A549 (cell line): ENCODE data around the gene ZNF185.

ENCODE experiments used
- EP300 ChIP-seq, 2 experiments: fragments of >200 bp; sonication (Bioruptor Twin); formaldehyde crosslinking; IDR thresholded peaks; 2 replicates in 1 of 2; 3 replicates in 1 of 2; pipeline ENCODE4 v1.6.1; 2016 to 2017
- HDAC2 ChIP-seq: fragments of 200-600 bp; sonication (generic); IDR thresholded peaks from 2 replicates; pipeline ENCODE4 v1.6.1; 2016
- POLR2A ChIP-seq: IDR thresholded peaks from 2 replicates; pipeline ENCODE4 v1.6.1; 2012; ENCODE audit warnings: mild to moderate bottlenecking, low read length
- ZNF302 ChIP-seq: fragments of 250-450 bp; sonication (Bioruptor Pico); IDR thresholded peaks from 2 replicates; pipeline ENCODE4 v1.9.0; 2021; ENCODE audit warnings: inconsistent platforms, mild to moderate bottlenecking, moderate library complexity
- TF ChIP-seq, protein P1 (sequence below): IDR thresholded peaks from 2 replicates; pipeline ENCODE4 v1.6.1; 2012
- TF ChIP-seq, protein P2 (sequence below): fragments of >200 bp; sonication (Bioruptor Twin); formaldehyde crosslinking; IDR thresholded peaks from 3 replicates; pipeline ENCODE4 v1.5.1; 2016
- TF ChIP-seq, protein P3 (sequence below): fragments of 200-600 bp; sonication (generic); IDR thresholded peaks from 2 replicates; pipeline ENCODE4 v1.6.1; 2016; ENCODE audit warnings: antibody characterized with exemption, mild to moderate bottlenecking, moderate library complexity
- TF ChIP-seq, protein P4 (sequence below): IDR thresholded peaks from 2 replicates; pipeline ENCODE4 v1.6.1; 2012; ENCODE audit warnings: low read depth, borderline replicate concordance

DNA sequence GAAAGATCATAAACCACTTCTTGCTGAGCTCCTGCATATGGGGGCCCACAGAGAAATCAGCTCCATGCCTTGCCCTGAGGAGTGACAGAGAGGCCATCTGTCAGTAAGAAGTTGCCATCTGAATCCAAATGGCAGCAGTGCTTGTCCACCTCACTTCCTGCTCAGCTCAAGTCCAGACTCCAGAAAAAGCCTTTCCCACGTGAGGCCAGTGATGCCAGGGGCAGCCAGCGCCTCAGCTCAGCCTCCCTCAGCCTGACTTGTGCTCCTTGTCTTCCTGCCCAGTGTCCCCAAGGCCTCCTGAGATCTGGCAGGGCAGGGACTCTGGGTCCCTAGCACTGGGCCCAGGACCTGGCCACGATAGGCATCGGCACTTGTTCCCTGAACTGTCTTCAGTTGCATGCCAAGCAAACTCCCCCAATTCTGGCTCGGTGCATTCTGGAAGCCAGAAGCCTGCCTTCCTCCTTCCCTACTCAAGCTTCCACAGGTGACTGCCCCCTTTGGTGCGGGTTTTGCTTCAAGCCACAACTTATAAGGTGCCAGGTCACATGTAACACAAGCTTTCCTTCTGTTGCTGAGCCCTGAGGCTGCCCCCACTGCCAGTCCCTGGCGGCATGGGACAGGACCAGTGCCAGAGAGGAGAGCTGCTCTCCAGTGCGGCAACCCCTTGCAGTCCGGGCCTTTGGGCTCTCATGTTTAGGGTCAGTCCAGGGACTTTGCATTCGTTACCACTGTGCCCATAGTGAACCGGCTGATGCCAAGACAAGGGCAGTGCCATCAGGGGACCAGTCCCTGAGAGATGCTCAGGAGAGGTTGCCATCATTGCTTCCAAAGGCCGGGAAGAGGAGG is 2.2 kb downstream of the ZNF185 start:
- TF ChIP-seq, protein P1, sequence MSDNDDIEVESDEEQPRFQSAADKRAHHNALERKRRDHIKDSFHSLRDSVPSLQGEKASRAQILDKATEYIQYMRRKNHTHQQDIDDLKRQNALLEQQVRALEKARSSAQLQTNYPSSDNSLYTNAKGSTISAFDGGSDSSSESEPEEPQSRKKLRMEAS = no peak
- TF ChIP-seq, protein P2, sequence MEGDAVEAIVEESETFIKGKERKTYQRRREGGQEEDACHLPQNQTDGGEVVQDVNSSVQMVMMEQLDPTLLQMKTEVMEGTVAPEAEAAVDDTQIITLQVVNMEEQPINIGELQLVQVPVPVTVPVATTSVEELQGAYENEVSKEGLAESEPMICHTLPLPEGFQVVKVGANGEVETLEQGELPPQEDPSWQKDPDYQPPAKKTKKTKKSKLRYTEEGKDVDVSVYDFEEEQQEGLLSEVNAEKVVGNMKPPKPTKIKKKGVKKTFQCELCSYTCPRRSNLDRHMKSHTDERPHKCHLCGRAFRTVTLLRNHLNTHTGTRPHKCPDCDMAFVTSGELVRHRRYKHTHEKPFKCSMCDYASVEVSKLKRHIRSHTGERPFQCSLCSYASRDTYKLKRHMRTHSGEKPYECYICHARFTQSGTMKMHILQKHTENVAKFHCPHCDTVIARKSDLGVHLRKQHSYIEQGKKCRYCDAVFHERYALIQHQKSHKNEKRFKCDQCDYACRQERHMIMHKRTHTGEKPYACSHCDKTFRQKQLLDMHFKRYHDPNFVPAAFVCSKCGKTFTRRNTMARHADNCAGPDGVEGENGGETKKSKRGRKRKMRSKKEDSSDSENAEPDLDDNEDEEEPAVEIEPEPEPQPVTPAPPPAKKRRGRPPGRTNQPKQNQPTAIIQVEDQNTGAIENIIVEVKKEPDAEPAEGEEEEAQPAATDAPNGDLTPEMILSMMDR = no peak
- TF ChIP-seq ZNF302 (CRISPR knock-in tag) (no peak), HDAC2 (no peak), EP300 (IDR thresholded peaks at IDR 0.05) (no peak), POLR2A (no peak)
- TF ChIP-seq, protein P3, sequence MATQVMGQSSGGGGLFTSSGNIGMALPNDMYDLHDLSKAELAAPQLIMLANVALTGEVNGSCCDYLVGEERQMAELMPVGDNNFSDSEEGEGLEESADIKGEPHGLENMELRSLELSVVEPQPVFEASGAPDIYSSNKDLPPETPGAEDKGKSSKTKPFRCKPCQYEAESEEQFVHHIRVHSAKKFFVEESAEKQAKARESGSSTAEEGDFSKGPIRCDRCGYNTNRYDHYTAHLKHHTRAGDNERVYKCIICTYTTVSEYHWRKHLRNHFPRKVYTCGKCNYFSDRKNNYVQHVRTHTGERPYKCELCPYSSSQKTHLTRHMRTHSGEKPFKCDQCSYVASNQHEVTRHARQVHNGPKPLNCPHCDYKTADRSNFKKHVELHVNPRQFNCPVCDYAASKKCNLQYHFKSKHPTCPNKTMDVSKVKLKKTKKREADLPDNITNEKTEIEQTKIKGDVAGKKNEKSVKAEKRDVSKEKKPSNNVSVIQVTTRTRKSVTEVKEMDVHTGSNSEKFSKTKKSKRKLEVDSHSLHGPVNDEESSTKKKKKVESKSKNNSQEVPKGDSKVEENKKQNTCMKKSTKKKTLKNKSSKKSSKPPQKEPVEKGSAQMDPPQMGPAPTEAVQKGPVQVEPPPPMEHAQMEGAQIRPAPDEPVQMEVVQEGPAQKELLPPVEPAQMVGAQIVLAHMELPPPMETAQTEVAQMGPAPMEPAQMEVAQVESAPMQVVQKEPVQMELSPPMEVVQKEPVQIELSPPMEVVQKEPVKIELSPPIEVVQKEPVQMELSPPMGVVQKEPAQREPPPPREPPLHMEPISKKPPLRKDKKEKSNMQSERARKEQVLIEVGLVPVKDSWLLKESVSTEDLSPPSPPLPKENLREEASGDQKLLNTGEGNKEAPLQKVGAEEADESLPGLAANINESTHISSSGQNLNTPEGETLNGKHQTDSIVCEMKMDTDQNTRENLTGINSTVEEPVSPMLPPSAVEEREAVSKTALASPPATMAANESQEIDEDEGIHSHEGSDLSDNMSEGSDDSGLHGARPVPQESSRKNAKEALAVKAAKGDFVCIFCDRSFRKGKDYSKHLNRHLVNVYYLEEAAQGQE = no peak
- TF ChIP-seq, protein P4, sequence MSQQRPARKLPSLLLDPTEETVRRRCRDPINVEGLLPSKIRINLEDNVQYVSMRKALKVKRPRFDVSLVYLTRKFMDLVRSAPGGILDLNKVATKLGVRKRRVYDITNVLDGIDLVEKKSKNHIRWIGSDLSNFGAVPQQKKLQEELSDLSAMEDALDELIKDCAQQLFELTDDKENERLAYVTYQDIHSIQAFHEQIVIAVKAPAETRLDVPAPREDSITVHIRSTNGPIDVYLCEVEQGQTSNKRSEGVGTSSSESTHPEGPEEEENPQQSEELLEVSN = no peak
